ENCODE results near the gene CLVS2.

GRCh38 chr6:123116370-123116769 is 120.3 kb downstream of the CLVS2 start:
- TF ChIP-seq CTCF (IDR thresholded peaks at IDR 0.05), result no peak
- no peak for TF ChIP-seq POLR2A (IDR thresholded peaks at IDR 0.05)

Data from lower leg skin (tissue), 3 donors.